ENCODE measurements around the gene SEMA3G.

Gene SEMA3G

DNA sequence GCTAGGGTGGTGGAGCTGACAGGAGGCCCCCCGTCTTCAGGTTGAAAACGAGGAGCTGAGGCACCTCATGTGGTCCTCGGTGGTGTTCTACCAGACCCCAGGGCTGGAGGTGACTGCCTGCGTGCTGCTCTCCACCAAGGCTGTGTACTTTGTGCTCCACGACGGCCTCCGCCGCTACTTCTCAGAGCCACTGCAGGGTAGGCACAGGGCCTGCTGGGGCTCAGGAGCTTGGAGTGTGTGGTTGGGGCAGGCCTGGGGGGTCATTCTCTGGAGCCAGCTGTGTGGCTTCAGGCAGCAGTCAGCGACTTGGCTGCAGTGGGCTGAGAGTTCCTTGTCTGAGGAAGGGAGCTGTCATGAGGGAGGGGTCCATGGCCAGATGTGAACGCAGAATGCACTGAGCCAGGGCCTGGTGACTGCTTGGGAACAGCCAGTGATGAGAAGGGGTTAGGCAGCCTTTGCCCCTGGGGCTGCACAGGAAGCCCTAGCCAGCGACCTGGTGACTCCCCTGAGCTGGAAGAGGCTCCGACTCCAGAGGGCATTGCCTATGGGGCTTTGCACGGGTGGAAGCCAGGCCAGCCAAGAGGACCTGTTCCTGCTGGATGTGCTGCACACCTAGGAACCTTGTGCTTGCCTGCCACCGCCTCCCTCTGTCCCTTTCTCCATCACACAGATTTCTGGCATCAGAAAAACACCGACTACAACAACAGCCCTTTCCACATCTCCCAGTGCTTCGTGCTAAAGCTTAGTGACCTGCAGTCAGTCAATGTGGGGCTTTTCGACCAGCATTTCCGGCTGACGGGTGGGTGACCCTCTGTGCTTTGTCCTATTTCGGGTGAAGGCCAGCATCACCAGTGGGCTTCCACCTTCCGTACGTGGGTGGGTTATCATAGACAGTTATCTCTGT lies 45.4 kb upstream of the SEMA3G start:
- peaks cover 16% of the 10 kb centered on the region for H3K27me3 ChIP-seq
- peaks cover 0 to 4% of the 10 kb centered on the region in 2 experiments for H3K4me1 ChIP-seq (ENCODE audit: control insufficient read depth in 1 of 2, insufficient read depth in 1 of 2, low read depth in 1 of 2, low read length in 1 of 2)
- no peak overlapping the region for H3K4me3 ChIP-seq (ENCODE audit: low read depth in 1 of 2, low read length in 1 of 2)
- no peak overlapping the region for H3K27ac ChIP-seq
- H3K9me3 ChIP-seq, result no peaks in the 10 kb centered on the region
- H3K36me3 ChIP-seq, result peaks cover 84% of the 10 kb centered on the region
- TF ChIP-seq, protein P1, sequence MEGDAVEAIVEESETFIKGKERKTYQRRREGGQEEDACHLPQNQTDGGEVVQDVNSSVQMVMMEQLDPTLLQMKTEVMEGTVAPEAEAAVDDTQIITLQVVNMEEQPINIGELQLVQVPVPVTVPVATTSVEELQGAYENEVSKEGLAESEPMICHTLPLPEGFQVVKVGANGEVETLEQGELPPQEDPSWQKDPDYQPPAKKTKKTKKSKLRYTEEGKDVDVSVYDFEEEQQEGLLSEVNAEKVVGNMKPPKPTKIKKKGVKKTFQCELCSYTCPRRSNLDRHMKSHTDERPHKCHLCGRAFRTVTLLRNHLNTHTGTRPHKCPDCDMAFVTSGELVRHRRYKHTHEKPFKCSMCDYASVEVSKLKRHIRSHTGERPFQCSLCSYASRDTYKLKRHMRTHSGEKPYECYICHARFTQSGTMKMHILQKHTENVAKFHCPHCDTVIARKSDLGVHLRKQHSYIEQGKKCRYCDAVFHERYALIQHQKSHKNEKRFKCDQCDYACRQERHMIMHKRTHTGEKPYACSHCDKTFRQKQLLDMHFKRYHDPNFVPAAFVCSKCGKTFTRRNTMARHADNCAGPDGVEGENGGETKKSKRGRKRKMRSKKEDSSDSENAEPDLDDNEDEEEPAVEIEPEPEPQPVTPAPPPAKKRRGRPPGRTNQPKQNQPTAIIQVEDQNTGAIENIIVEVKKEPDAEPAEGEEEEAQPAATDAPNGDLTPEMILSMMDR (IDR thresholded peaks at IDR 0.05), result no peak

DNA sequence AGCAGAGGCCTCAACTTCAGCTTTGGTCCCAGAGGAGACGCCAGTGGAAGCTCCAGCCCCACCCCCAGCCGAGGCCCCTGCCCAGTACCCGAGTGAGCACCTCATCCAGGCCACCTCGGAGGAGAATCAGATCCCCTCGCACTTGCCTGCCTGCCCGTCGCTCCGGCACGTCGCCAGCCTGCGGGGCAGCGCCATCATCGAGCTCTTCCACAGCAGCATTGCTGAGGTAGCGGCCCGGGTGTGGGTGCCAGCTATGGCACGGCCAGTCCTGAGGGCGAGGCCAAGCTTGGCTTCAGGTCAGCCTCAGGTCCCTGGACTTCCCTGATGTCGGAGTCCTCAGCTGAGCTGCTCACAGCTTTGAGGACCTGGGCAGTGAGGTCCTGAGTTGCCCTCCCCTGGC lies 44.5 kb upstream of the SEMA3G start:
- TF ChIP-seq, protein P1 (IDR thresholded peaks at IDR 0.05), result no peak
- Histone ChIP-seq H3K27ac (no peak overlapping the region), H3K9me3 (no peaks in the 10 kb centered on the region), H3K36me3 (peaks cover 92% of the 10 kb centered on the region), H3K27me3 (peaks cover 8% of the 10 kb centered on the region), H3K4me1 (ENCODE audit: control insufficient read depth in 1 of 2, insufficient read depth in 1 of 2, low read depth in 1 of 2, low read length in 1 of 2) (no peaks in the 10 kb centered on the region), H3K4me3 (ENCODE audit: low read depth in 1 of 2, low read length in 1 of 2) (no peak overlapping the region)

DNA sequence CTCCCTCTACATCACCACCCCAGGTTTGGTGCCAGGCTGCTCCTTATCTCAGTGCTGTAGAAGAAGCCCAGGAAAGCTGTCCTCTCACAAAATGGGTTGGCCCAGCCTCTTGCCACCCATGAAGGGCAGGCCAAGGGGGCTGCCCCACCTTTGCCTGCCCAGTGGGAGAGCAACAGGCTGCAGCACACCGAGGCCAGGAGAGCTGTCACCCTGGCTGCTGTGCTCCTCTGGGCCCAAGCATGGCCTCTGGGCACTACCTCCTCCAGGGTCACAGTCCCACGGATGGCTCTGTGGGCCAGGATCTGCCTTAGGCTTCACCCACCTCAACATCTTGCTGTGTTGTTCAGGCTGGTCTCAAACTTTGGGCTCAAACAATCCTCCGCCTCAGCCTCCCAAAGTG lies 43.8 kb upstream of the SEMA3G start:
- TF ChIP-seq, protein P1 (IDR thresholded peaks at IDR 0.05), result no peak
- Histone ChIP-seq H3K9me3 (no peaks in the 10 kb centered on the region), H3K27me3 (peaks cover under 1% of the 10 kb centered on the region), H3K27ac (no peak overlapping the region), H3K4me3 (ENCODE audit: low read depth in 1 of 2, low read length in 1 of 2) (no peak overlapping the region), H3K36me3 (peaks cover 96% of the 10 kb centered on the region), H3K4me1 (ENCODE audit: control insufficient read depth in 1 of 2, insufficient read depth in 1 of 2, low read depth in 1 of 2, low read length in 1 of 2) (no peaks in the 10 kb centered on the region)

DNA sequence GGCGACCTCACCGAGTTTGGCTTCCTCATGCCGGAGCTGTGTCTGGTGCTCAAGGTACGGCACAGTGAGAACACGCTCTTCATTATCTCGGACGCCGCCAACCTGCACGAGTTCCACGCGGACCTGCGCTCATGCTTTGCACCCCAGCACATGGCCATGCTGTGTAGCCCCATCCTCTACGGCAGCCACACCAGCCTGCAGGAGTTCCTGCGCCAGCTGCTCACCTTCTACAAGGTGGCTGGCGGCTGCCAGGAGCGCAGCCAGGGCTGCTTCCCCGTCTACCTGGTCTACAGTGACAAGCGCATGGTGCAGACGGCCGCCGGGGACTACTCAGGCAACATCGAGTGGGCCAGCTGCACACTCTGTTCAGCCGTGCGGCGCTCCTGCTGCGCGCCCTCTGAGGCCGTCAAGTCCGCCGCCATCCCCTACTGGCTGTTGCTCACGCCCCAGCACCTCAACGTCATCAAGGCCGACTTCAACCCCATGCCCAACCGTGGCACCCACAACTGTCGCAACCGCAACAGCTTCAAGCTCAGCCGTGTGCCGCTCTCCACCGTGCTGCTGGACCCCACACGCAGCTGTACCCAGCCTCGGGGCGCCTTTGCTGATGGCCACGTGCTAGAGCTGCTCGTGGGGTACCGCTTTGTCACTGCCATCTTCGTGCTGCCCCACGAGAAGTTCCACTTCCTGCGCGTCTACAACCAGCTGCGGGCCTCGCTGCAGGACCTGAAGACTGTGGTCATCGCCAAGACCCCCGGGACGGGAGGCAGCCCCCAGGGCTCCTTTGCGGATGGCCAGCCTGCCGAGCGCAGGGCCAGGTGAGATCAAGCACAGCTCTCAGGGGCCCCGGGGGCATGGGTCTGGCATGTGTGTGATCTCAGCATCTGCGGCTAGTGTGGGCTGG lies 43.1 kb upstream of the SEMA3G start:
- TF ChIP-seq, protein P1 (IDR thresholded peaks at IDR 0.05), result no peak
- no peaks in the 10 kb centered on the region for H3K27me3 ChIP-seq
- H3K27ac ChIP-seq, result no peak overlapping the region
- H3K36me3 ChIP-seq, result peaks cover 96% of the 10 kb centered on the region
- no peaks in the 10 kb centered on the region for H3K4me1 ChIP-seq (ENCODE audit: control insufficient read depth in 1 of 2, insufficient read depth in 1 of 2, low read depth in 1 of 2, low read length in 1 of 2)
- no peak overlapping the region for H3K4me3 ChIP-seq (ENCODE audit: low read depth in 1 of 2, low read length in 1 of 2)
- H3K9me3 ChIP-seq, result no peaks in the 10 kb centered on the region

DNA sequence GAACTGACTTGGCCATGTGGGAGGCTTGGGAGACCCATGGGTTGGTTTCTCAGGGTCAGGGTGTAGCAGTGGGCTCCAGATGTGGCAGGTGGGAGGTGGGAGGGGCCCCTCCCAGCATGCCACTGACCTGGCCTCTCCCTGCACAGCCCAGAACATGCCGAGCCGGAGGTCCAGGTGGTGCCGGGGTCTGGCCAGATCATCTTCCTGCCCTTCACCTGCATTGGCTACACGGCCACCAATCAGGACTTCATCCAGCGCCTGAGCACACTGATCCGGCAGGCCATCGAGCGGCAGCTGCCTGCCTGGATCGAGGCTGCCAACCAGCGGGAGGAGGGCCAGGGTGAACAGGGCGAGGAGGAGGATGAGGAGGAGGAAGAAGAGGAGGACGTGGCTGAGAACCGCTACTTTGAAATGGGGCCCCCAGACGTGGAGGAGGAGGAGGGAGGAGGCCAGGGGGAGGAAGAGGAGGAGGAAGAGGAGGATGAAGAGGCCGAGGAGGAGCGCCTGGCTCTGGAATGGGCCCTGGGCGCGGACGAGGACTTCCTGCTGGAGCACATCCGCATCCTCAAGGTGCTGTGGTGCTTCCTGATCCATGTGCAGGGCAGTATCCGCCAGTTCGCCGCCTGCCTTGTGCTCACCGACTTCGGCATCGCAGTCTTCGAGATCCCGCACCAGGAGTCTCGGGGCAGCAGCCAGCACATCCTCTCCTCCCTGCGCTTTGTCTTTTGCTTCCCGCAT lies 42.3 kb upstream of the SEMA3G start:
- no peaks in the 10 kb centered on the region for H3K4me1 ChIP-seq (ENCODE audit: control insufficient read depth in 1 of 2, insufficient read depth in 1 of 2, low read depth in 1 of 2, low read length in 1 of 2)
- TF ChIP-seq, protein P1 (IDR thresholded peaks at IDR 0.05), result no peak
- no peaks in the 10 kb centered on the region for H3K27me3 ChIP-seq
- H3K9me3 ChIP-seq, result no peaks in the 10 kb centered on the region
- H3K36me3 ChIP-seq, result peaks cover 96% of the 10 kb centered on the region
- H3K4me3 ChIP-seq (ENCODE audit: low read depth in 1 of 2, low read length in 1 of 2), result no peak overlapping the region
- no peak overlapping the region for H3K27ac ChIP-seq
